Right lung (tissue), 5 donors: ENCODE data around the gene WDR90. TPM values are rescaled to one million over a fixed set of nuclear protein-coding genes. Genes with fewer than 3 reads are reported as not detected.

ENCODE experiments used
- polyA plus RNA-seq, 5 donors: library from polyadenylated mRNA; unstranded; fragments of 120-200 nt; gene quantifications; one replicate each; pipeline versions ENCODE4 v1.2.1 to v1.2.3, GENCODE V29; 2013; ENCODE audit warnings: inconsistent platforms in 1 of 5, low replicate concordance in 1 of 5; ENCODE audit not compliant: insufficient read length in 5 of 5, insufficient read depth in 1 of 5

Gene WDR90
- polyA plus RNA-seq, 5 donors, result 31.5 to 52.8 (median 39.5) TPM

Other genes with a start within 250 kb of the WDR90 start
- gene DECR2, start 247.5 kb upstream of the WDR90 start, polyA plus RNA-seq, result 10 to 100 TPM in 3 of 5 donors, 1 to 10 TPM in 2; 7.9 to 27.0 (median 14.4) TPM
- gene RAB11FIP3, start 223.7 kb upstream of the WDR90 start, polyA plus RNA-seq, result 10 to 100 TPM; 42.7 to 56.7 (median 51.9) TPM
- 10 to 100 TPM; 13.0 to 39.5 (median 20.8) TPM for gene CAPN15, start 121.7 kb upstream of the WDR90 start, polyA plus RNA-seq
- under 1 TPM in 1 of 5 donors, not detected in 4; 0.07 TPM for gene PRR35, start 89.0 kb upstream of the WDR90 start, polyA plus RNA-seq
- gene NHLRC4, start 82.4 kb upstream of the WDR90 start, polyA plus RNA-seq, result 1 to 10 TPM; 1.5 to 4.9 (median 2.9) TPM
- gene PIGQ, start 79.4 kb upstream of the WDR90 start, polyA plus RNA-seq, result 10 to 100 TPM; 28.8 to 48.1 (median 35.6) TPM
- gene RAB40C, start 59.3 kb upstream of the WDR90 start, polyA plus RNA-seq, result 10 to 100 TPM; 15.3 to 33.7 (median 22.9) TPM
- gene WFIKKN1, start 18.4 kb upstream of the WDR90 start, polyA plus RNA-seq, result 1 to 10 TPM in 1 of 5 donors, under 1 TPM in 4; 0.20 to 1.2 (median 0.36) TPM
- 10 to 100 TPM; 37.9 to 74.1 (median 49.3) TPM for gene METTL26, start 13.1 kb upstream of the WDR90 start, polyA plus RNA-seq
- gene MCRIP2, start 7.5 kb upstream of the WDR90 start, polyA plus RNA-seq, result 10 to 100 TPM in 3 of 5 donors, 1 to 10 TPM in 2; 6.0 to 16.9 (median 10.4) TPM
- gene RHOT2, start 18.8 kb downstream of the WDR90 start, polyA plus RNA-seq, result 100 to 1,000 TPM in 1 of 5 donors, 10 to 100 TPM in 4; 47.5 to 119 (median 70.3) TPM
- 1 to 10 TPM in 2 of 5 donors, under 1 TPM in 3; 0.38 to 1.8 (median 0.81) TPM for gene RHBDL1, start 26.3 kb downstream of the WDR90 start, polyA plus RNA-seq
- 100 to 1,000 TPM in 2 of 5 donors, 10 to 100 TPM in 3; 83.8 to 142 (median 96.2) TPM for gene STUB1, start 31.0 kb downstream of the WDR90 start, polyA plus RNA-seq
- 10 to 100 TPM; 39.5 to 69.5 (median 43.3) TPM for gene JMJD8, start 35.0 kb downstream of the WDR90 start, polyA plus RNA-seq
- 10 to 100 TPM in 3 of 5 donors, 1 to 10 TPM in 2; 7.4 to 15.3 (median 11.7) TPM for gene WDR24, start 41.0 kb downstream of the WDR90 start, polyA plus RNA-seq
- gene FBXL16, start 56.4 kb downstream of the WDR90 start, polyA plus RNA-seq, result under 1 TPM; 0.30 to 0.75 (median 0.59) TPM
- 10 to 100 TPM in 3 of 5 donors, 1 to 10 TPM in 2; 6.7 to 44.0 (median 10.8) TPM for gene METRN, start 65.8 kb downstream of the WDR90 start, polyA plus RNA-seq
- gene ANTKMT, start 71.8 kb downstream of the WDR90 start, polyA plus RNA-seq, result 10 to 100 TPM in 3 of 5 donors, 1 to 10 TPM in 2; 5.3 to 22.5 (median 10.8) TPM
- 10 to 100 TPM in 1 of 5 donors, 1 to 10 TPM in 4; 1.3 to 13.0 (median 6.3) TPM for gene CCDC78, start 77.1 kb downstream of the WDR90 start, polyA plus RNA-seq
- gene HAGHL, start 77.7 kb downstream of the WDR90 start, polyA plus RNA-seq, result 1 to 10 TPM; 2.1 to 7.3 (median 3.5) TPM
- 10 to 100 TPM; 16.2 to 25.7 (median 16.8) TPM for gene CIAO3, start 91.6 kb downstream of the WDR90 start, polyA plus RNA-seq
- 10 to 100 TPM in 4 of 5 donors, 1 to 10 TPM in 1; 9.5 to 33.2 (median 18.5) TPM for gene MSLN, start 111.4 kb downstream of the WDR90 start, polyA plus RNA-seq
- 10 to 100 TPM in 3 of 5 donors, 1 to 10 TPM in 2; 8.3 to 19.2 (median 10.4) TPM for gene RPUSD1, start 139.0 kb downstream of the WDR90 start, polyA plus RNA-seq
- gene CHTF18, start 139.3 kb downstream of the WDR90 start, polyA plus RNA-seq, result 10 to 100 TPM; 16.8 to 31.0 (median 25.2) TPM
- under 1 TPM in 1 of 5 donors, not detected in 4; 0.10 TPM for gene GNG13, start 151.4 kb downstream of the WDR90 start, polyA plus RNA-seq